Mesothelial cell of epicardium (in vitro differentiated cells): ENCODE data around the gene ZNF384. TPM values are rescaled to one million over a fixed set of nuclear protein-coding genes. Genes with fewer than 3 reads are reported as not detected.
A peak's percentile ranks its signal among the peaks of the same experiment; 100 is the strongest.

ENCODE experiments used
- DNase-seq, 2 experiments: peaks; one replicate each; pipeline ENCODE4 v3.0.0; 2021; ENCODE audit warnings: low spot score in 2 of 2; ENCODE audit not compliant: unreplicated experiment in 2 of 2
- H3K27ac Mint-ChIP-seq: 2 replicates; pipeline ENCODE4 v1.8.0; 2021; ENCODE audit warnings: mixed read lengths
- H3K27me3 Mint-ChIP-seq: 2 replicates; pipeline ENCODE4 v1.8.0; 2021; ENCODE audit warnings: low read depth, mixed read lengths
- H3K36me3 Mint-ChIP-seq: 2 replicates; pipeline ENCODE4 v1.8.0; 2021; ENCODE audit warnings: mixed read lengths
- H3K4me1 Mint-ChIP-seq: 2 replicates; pipeline ENCODE4 v1.8.0; 2021; ENCODE audit warnings: mixed read lengths
- H3K4me3 Mint-ChIP-seq: 2 replicates; pipeline ENCODE4 v1.8.0; 2021; ENCODE audit warnings: mild to moderate bottlenecking, moderate library complexity, mixed read lengths
- H3K9me3 Mint-ChIP-seq: 2 replicates; pipeline ENCODE4 v1.8.0; 2021; ENCODE audit warnings: mixed read lengths
- CTCF ChIP-seq: fragments of 200-600 bp; sonication (generic); IDR thresholded peaks from one replicate; pipeline ENCODE4 v1.5.0; 2021; ENCODE audit warnings: antibody characterized with exemption; ENCODE audit not compliant: unreplicated experiment
- total RNA-seq: library from RNA; stranded (reverse); gene quantifications from 3 replicates; pipeline ENCODE4 v1.2.1, GENCODE V29; 2021

Gene ZNF384
- total RNA-seq, 1 donor from 2014 or later = 101 TPM

DNA sequence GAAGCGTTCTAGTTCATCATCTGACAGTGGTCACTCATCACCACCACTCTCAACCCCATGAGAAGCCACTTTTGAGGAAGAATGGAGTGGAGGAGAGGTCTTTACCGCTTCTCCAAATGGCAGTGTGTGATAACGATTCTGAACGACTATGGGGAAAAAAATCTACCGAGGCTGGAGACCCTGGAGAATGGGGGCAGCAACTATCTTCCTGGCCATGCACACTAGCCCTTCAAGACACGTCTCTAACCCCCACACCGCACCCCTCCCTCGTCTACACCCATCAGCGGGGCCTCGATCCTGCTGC, 26.6 kb downstream of the ZNF384 start:
- H3K27me3 Mint-ChIP-seq = no peaks in the 10 kb centered on the region
- no peak for DNase-seq
- peaks cover 16% of the 10 kb centered on the region for H3K36me3 Mint-ChIP-seq
- H3K27ac Mint-ChIP-seq = peak overlapping the region; percentile 97
- peaks cover 15% of the 10 kb centered on the region for H3K4me1 Mint-ChIP-seq
- no peaks in the 10 kb centered on the region for H3K9me3 Mint-ChIP-seq
- TF ChIP-seq CTCF = no peak
- peak overlapping the region; percentile 96 for H3K4me3 Mint-ChIP-seq

GRCh38 chr12:6653987-6654386, 35.2 kb downstream of the ZNF384 start:
- no peaks in the 10 kb centered on the region for H3K4me1 Mint-ChIP-seq
- H3K27me3 Mint-ChIP-seq = no peaks in the 10 kb centered on the region
- no peak overlapping the region for H3K27ac Mint-ChIP-seq
- no peak overlapping the region for H3K4me3 Mint-ChIP-seq
- no peaks in the 10 kb centered on the region for H3K9me3 Mint-ChIP-seq
- DNase-seq = no peak
- no peak for TF ChIP-seq CTCF
- H3K36me3 Mint-ChIP-seq = peaks cover 40% of the 10 kb centered on the region

DNA sequence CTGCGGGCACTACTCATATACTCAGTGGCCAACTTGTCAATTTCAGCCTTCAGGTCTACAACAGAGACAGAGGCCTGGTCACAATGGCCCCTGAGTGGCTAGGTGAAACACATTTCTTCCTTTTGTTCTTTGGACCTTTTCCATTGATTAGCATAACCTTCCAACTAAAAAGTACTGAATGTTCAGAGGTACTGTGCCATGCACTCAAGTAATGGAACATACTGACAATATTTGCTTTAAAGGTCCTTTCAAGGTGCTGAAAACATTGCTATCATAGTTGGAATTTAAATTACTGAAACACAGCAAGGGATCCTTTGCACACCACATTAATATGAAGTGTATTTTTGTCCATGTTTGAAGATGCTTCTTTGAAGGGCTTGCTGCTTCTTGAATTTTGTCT, 35.8 kb downstream of the ZNF384 start:
- Mint-ChIP-seq H3K4me1 (no peaks in the 10 kb centered on the region), H3K4me3 (no peak overlapping the region), H3K27ac (no peak overlapping the region), H3K9me3 (no peaks in the 10 kb centered on the region), H3K36me3 (peaks cover 34% of the 10 kb centered on the region), H3K27me3 (no peaks in the 10 kb centered on the region)
- TF ChIP-seq CTCF = no peak
- no peak for DNase-seq

DNA sequence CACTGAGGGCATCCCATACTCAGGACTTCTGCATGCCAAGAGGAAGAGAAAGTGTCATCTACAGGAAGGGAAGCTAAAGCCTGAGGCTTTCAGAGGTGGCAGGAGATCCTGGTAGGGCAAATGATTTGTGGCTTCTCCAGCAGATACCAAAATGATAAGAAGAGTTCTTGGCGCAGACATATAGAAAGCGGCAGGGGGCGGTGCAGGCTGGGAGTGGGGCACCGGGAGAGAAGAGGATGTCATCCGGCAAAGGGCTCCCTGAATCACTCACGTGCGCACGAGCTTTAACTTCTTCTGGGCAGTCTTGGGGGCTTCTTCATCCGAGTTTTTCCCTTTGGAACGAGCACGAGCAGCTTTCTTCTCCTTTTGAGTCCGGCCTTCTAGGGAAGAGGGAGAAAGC, 36.8 kb downstream of the ZNF384 start:
- TF ChIP-seq CTCF = no peak
- no peaks in the 10 kb centered on the region for H3K27me3 Mint-ChIP-seq

GRCh38 chr12:6650832-6651231, 38.3 kb downstream of the ZNF384 start:
- peaks cover 6% of the 10 kb centered on the region for H3K4me1 Mint-ChIP-seq
- no peak for DNase-seq
- no peaks in the 10 kb centered on the region for H3K9me3 Mint-ChIP-seq
- peaks cover 3% of the 10 kb centered on the region for H3K27me3 Mint-ChIP-seq
- no peak overlapping the region for H3K27ac Mint-ChIP-seq
- TF ChIP-seq CTCF = no peak
- no peak overlapping the region for H3K4me3 Mint-ChIP-seq
- peaks cover 38% of the 10 kb centered on the region for H3K36me3 Mint-ChIP-seq

More for the DNA sequence above, 36.8 kb downstream of the ZNF384 start:
- H3K9me3 Mint-ChIP-seq = no peaks in the 10 kb centered on the region
- no peak overlapping the region for H3K27ac Mint-ChIP-seq
- H3K36me3 Mint-ChIP-seq = peaks cover 35% of the 10 kb centered on the region
- H3K4me3 Mint-ChIP-seq = no peak overlapping the region
- no peak for DNase-seq
- H3K4me1 Mint-ChIP-seq = no peaks in the 10 kb centered on the region

GRCh38 chr12:6647083-6647604, 42.0 kb downstream of the ZNF384 start, which contains the start of gene ACRBP:
Gene ACRBP, minus strand, starts transcription at chr12:6647432. Its CDS starts 66 bp downstream, at chr12:6647366.
- H3K4me1 Mint-ChIP-seq = peaks cover 13% of the 10 kb centered on the region
- H3K36me3 Mint-ChIP-seq = peaks cover 25% of the 10 kb centered on the region
- no peak for TF ChIP-seq CTCF
- no peaks in the 10 kb centered on the region for H3K9me3 Mint-ChIP-seq
- peak in 1 of 2 experiments; percentile 59 for DNase-seq
- H3K27ac Mint-ChIP-seq = no peak within 1 kb of the TSS
- H3K4me3 Mint-ChIP-seq = peak within 1 kb of the TSS; percentile 61
- peaks cover 7% of the 10 kb centered on the region for H3K27me3 Mint-ChIP-seq
